CD14-positive monocyte (primary cell): ENCODE data around the gene NKPD1. TPM values are rescaled to one million over a fixed set of nuclear protein-coding genes. Genes with fewer than 3 reads are reported as not detected.
A peak's percentile ranks its signal among the peaks of the same experiment; 100 is the strongest.

Experiments used
- DNase-seq, 3 donors: peaks; one replicate each; pipeline ENCODE4 v3.0.0-alpha.2; 2011 to 2022
- H2AFZ ChIP-seq: 2 replicates; pipeline ENCODE4 v1.6.0; 2012; ENCODE audit warnings: mild to moderate bottlenecking, low read depth, low read length, inconsistent platforms; ENCODE audit not compliant: insufficient read depth, poor library complexity, severe bottlenecking
- H3K27ac ChIP-seq, 2 donors: 1 replicate in 1 of 2; 2 replicates in 1 of 2; pipeline ENCODE4 v1.5.1; 2012 to 2013; ENCODE audit warnings: low read length in 2 of 2, control low read depth in 1 of 2, inconsistent platforms in 1 of 2, low read depth in 1 of 2, mild to moderate bottlenecking in 1 of 2
- H3K27me3 ChIP-seq, 2 donors: one replicate each; pipeline versions ENCODE4 v1.6.0 to v1.6.1; 2011 to 2013; ENCODE audit warnings: low read length in 2 of 2; ENCODE audit not compliant: control insufficient read depth in 2 of 2, insufficient read depth in 2 of 2
- H3K36me3 ChIP-seq, 2 donors: replicated peaks in 1 of 2; 1 replicate in 1 of 2; 2 replicates in 1 of 2; pipeline versions ENCODE4 v1.5.1 to v1.6.1; 2012 to 2013; ENCODE audit warnings: low read length in 2 of 2, control low read depth in 1 of 2, inconsistent platforms in 1 of 2, mild to moderate bottlenecking in 1 of 2; ENCODE audit not compliant: insufficient read depth in 2 of 2, control insufficient read depth in 1 of 2
- H3K4me1 ChIP-seq, 2 donors: 1 replicate in 1 of 2; 2 replicates in 1 of 2; pipeline versions ENCODE4 v1.5.1 to v1.6.1; 2012 to 2013; ENCODE audit warnings: low read length in 2 of 2, control low read depth in 1 of 2, inconsistent platforms in 1 of 2, mild to moderate bottlenecking in 1 of 2, moderate library complexity in 1 of 2; ENCODE audit not compliant: insufficient read depth in 2 of 2, control insufficient read depth in 1 of 2
- H3K4me2 ChIP-seq: replicated peaks from 2 replicates; pipeline ENCODE3; 2012; ENCODE audit warnings: low read length, moderate library complexity, mild to moderate bottlenecking; ENCODE audit not compliant: poor library complexity, severe bottlenecking; ENCODE audit errors: extremely low read depth
- H3K4me3 ChIP-seq, 3 experiments: fragments of 200-600 bp in 1 of 3; sonication (generic) in 1 of 3; replicated peaks in 1 of 3; 1 replicate in 2 of 3; 2 replicates in 1 of 3; pipeline ENCODE4 v1.5.1; 2011 to 2013; ENCODE audit warnings: low read length in 3 of 3, mild to moderate bottlenecking in 3 of 3, control low read depth in 2 of 3, low read depth in 2 of 3, inconsistent platforms in 1 of 3, moderate library complexity in 1 of 3
- H3K79me2 ChIP-seq: 2 replicates; pipeline ENCODE4 v1.6.0; 2012; ENCODE audit warnings: mild to moderate bottlenecking, control low read depth, inconsistent platforms, low read length, moderate library complexity; ENCODE audit not compliant: insufficient read depth
- H3K9ac ChIP-seq: 2 replicates; pipeline ENCODE4 v1.6.0; 2017; ENCODE audit warnings: low read length, mild to moderate bottlenecking; ENCODE audit not compliant: insufficient read depth, poor library complexity, severe bottlenecking
- H3K9me3 ChIP-seq, 2 donors: replicated peaks in 1 of 2; 1 replicate in 1 of 2; 2 replicates in 1 of 2; pipeline versions ENCODE4 v1.5.1 to v1.6.1; 2012 to 2013; ENCODE audit warnings: low read length in 2 of 2, control low read depth in 1 of 2; ENCODE audit not compliant: control insufficient read depth in 1 of 2, insufficient read depth in 1 of 2
- H4K20me1 ChIP-seq: 2 replicates; pipeline ENCODE4 v1.6.0; 2012; ENCODE audit warnings: mild to moderate bottlenecking, low read length, control low read depth, moderate library complexity; ENCODE audit not compliant: insufficient read depth
- H3K27ac Mint-ChIP-seq, 7 donors: one replicate each; pipeline ENCODE4 v1.8.0; 2020; ENCODE audit warnings: mild to moderate bottlenecking in 7 of 7, mixed read lengths in 7 of 7, moderate library complexity in 6 of 7, inconsistent platforms in 2 of 7
- H3K27me3 Mint-ChIP-seq, 3 donors: one replicate each; pipeline ENCODE4 v1.8.0; 2021 to 2022; ENCODE audit warnings: low read depth in 3 of 3, mild to moderate bottlenecking in 3 of 3, mixed read lengths in 3 of 3, moderate library complexity in 3 of 3, inconsistent platforms in 1 of 3
- H3K36me3 Mint-ChIP-seq, 2 donors: one replicate each; pipeline ENCODE4 v1.8.0; 2020; ENCODE audit warnings: mixed read lengths in 2 of 2, inconsistent platforms in 1 of 2, mild to moderate bottlenecking in 1 of 2
- H3K4me1 Mint-ChIP-seq: one replicate; pipeline ENCODE4 v1.8.0; 2020; ENCODE audit warnings: mild to moderate bottlenecking, mixed read lengths
- H3K4me3 Mint-ChIP-seq, 2 donors: one replicate each; pipeline ENCODE4 v1.8.0; 2020; ENCODE audit warnings: mild to moderate bottlenecking in 2 of 2, mixed read lengths in 2 of 2, moderate library complexity in 1 of 2
- H3K9me3 Mint-ChIP-seq, 7 donors: one replicate each; pipeline ENCODE4 v1.8.0; 2020 to 2022; ENCODE audit warnings: mixed read lengths in 7 of 7, mild to moderate bottlenecking in 6 of 7, moderate library complexity in 6 of 7, inconsistent platforms in 2 of 7
- CTCF ChIP-seq: fragments of 200-600 bp; IDR thresholded peaks from one replicate; pipeline ENCODE4 v1.8.0; 2022; ENCODE audit warnings: antibody characterized with exemption, mild to moderate bottlenecking
- WGBS: methylation state at CpG from one replicate; pipeline ENCODE4 v1.1.5; 2013; ENCODE audit warnings: missing lambda C conversion rate; ENCODE audit not compliant: insufficient coverage; 5-methylcytosine and 5-hydroxymethylcytosine counted together
- intact Hi-C, 2 donors: fragments of 100-400 bp; cut with micrococcal nuclease; formaldehyde crosslinking; loops; one replicate each; pipeline versions ENCODE4 v1.15.0 to v1.15.1; 2023
- polyA plus RNA-seq, 3 donors: library from polyadenylated mRNA; depleted of rRNA in 1 of 3; unstranded in 2 of 3; stranded (reverse) in 1 of 3; fragments of 300-500 nt in 2 of 3; fragments of >200 nt in 1 of 3; fragmentation: Illumina TruSeq in 2 of 3; gene quantifications; 1 replicate in 2 of 3; 2 replicates in 1 of 3; pipeline ENCODE4 v1.2.3, GENCODE V29; 2012 to 2021

Gene NKPD1
- polyA plus RNA-seq, 3 donors, result 0.11 TPM; not detected in 2

GRCh38 chr19:45137179-45137761 lies 23.5 kb downstream of the NKPD1 start:
- Histone ChIP-seq H3K4me2 (no peak overlapping the region), H3K27me3 (no peaks in the 10 kb centered on the region), H4K20me1 (peaks cover 44% of the 10 kb centered on the region), H3K79me2 (peaks cover 13% of the 10 kb centered on the region), H3K9me3 (no peaks in the 10 kb centered on the region), H2AFZ (no peak overlapping the region), H3K4me3 (no peak overlapping the region), H3K36me3 (peaks cover 16 to 19% of the 10 kb centered on the region in 2 donors), H3K27ac (no peak overlapping the region), H3K9ac (no peak overlapping the region), H3K4me1 (no peaks in the 10 kb centered on the region)
- Mint-ChIP-seq H3K27ac (peak overlapping the region in 1 of 7 donors; percentile 20), H3K9me3 (no peaks in the 10 kb centered on the region), H3K4me3 (no peak overlapping the region), H3K36me3 (peaks cover 11 to 18% of the 10 kb centered on the region in 2 donors), H3K4me1 (peaks cover 6% of the 10 kb centered on the region), H3K27me3 (peaks cover 0 to 2% (median 2%) of the 10 kb centered on the region in 3 donors)
- 91% methylated on average over 11 of the region's 17 CpGs for WGBS
- TF ChIP-seq CTCF, result no peak
- DNase-seq, result no peak
- intact Hi-C loops, result no loop called here

GRCh38 chr19:45136507-45137178 lies 24.1 kb downstream of the NKPD1 start:
- TF ChIP-seq CTCF, result no peak
- no peak overlapping the region for H3K27ac ChIP-seq
- Mint-ChIP-seq H3K27ac (peak overlapping the region in 4 of 7 donors; percentile 2 to 64 (median 16)), H3K27me3 (peaks cover 0 to 2% (median 2%) of the 10 kb centered on the region in 3 donors), H3K4me3 (no peak overlapping the region), H3K9me3 (no peaks in the 10 kb centered on the region), H3K4me1 (peaks cover 6% of the 10 kb centered on the region), H3K36me3 (peaks cover 10 to 15% of the 10 kb centered on the region in 2 donors)
- H3K9me3 ChIP-seq, result no peaks in the 10 kb centered on the region
- H4K20me1 ChIP-seq, result peaks cover 49% of the 10 kb centered on the region
- no peaks in the 10 kb centered on the region for H3K4me1 ChIP-seq
- WGBS, result 100% methylated on average over 4 of the region's 12 CpGs
- intact Hi-C loops, result no loop called here
- peaks cover 10 to 18% of the 10 kb centered on the region in 2 donors for H3K36me3 ChIP-seq
- no peak overlapping the region for H2AFZ ChIP-seq
- H3K9ac ChIP-seq, result no peak overlapping the region
- no peaks in the 10 kb centered on the region for H3K27me3 ChIP-seq
- H3K4me2 ChIP-seq, result no peak overlapping the region
- DNase-seq, result no peak
- no peak overlapping the region for H3K4me3 ChIP-seq
- H3K79me2 ChIP-seq, result peaks cover 13% of the 10 kb centered on the region
